ENCODE results near the gene PRPSAP1.

Gene PRPSAP1

GRCh38 chr17:76264425-76264754 lies 89.3 kb downstream of the PRPSAP1 start:
- H3K9ac ChIP-seq (ENCODE audit: low read length): no peak overlapping the region
- no peaks in the 10 kb centered on the region for H3K36me3 ChIP-seq (ENCODE audit: insufficient read depth, low read length)
- no peaks in the 10 kb centered on the region for H3K9me3 ChIP-seq (ENCODE audit: low read length)
- peaks cover 31% of the 10 kb centered on the region for H3K4me1 ChIP-seq (ENCODE audit: insufficient read depth, low read length)
- no peak overlapping the region for H3K4me3 ChIP-seq (ENCODE audit: low read depth in 1 of 2, low read length in 2 of 2)
- no peaks in the 10 kb centered on the region for H3K27me3 ChIP-seq (ENCODE audit: control insufficient read depth in 1 of 2, insufficient read depth in 2 of 2, low read length in 2 of 2)
- no peak overlapping the region for H3K27ac ChIP-seq (ENCODE audit: low read depth, low read length)

- H3K4me1 ChIP-seq (ENCODE audit: insufficient read depth, low read length): peaks cover 26% of the 10 kb centered on the region
- no peak overlapping the region for H3K9ac ChIP-seq (ENCODE audit: low read length)
- no peak overlapping the region for H3K4me3 ChIP-seq (ENCODE audit: low read depth in 1 of 2, low read length in 2 of 2)
- H3K9me3 ChIP-seq (ENCODE audit: low read length): no peaks in the 10 kb centered on the region
- H3K27me3 ChIP-seq (ENCODE audit: control insufficient read depth in 1 of 2, insufficient read depth in 2 of 2, low read length in 2 of 2): no peaks in the 10 kb centered on the region
- H3K36me3 ChIP-seq (ENCODE audit: insufficient read depth, low read length): no peaks in the 10 kb centered on the region
- H3K27ac ChIP-seq (ENCODE audit: low read depth, low read length): no peak overlapping the region
These were observed 89.8 kb downstream of the PRPSAP1 start for GRCh38 chr17:76263896-76264295.

- Histone ChIP-seq H3K9ac (ENCODE audit: low read length) (no peak overlapping the region), H3K27ac (ENCODE audit: low read depth, low read length) (no peak overlapping the region), H3K4me1 (ENCODE audit: insufficient read depth, low read length) (peaks cover 21% of the 10 kb centered on the region), H3K4me3 (ENCODE audit: low read depth in 1 of 2, low read length in 2 of 2) (no peak overlapping the region), H3K27me3 (ENCODE audit: control insufficient read depth in 1 of 2, insufficient read depth in 2 of 2, low read length in 2 of 2) (no peaks in the 10 kb centered on the region), H3K36me3 (ENCODE audit: insufficient read depth, low read length) (no peaks in the 10 kb centered on the region), H3K9me3 (ENCODE audit: low read length) (no peaks in the 10 kb centered on the region)
These were observed 90.9 kb downstream of the PRPSAP1 start for GRCh38 chr17:76262732-76263344.

GRCh38 chr17:76261421-76262215 lies 92.1 kb downstream of the PRPSAP1 start:
- Histone ChIP-seq H3K9ac (ENCODE audit: low read length) (no peak overlapping the region), H3K9me3 (ENCODE audit: low read length) (no peaks in the 10 kb centered on the region), H3K4me3 (ENCODE audit: low read depth in 1 of 2, low read length in 2 of 2) (no peak overlapping the region), H3K27me3 (ENCODE audit: control insufficient read depth in 1 of 2, insufficient read depth in 2 of 2, low read length in 2 of 2) (no peaks in the 10 kb centered on the region), H3K4me1 (ENCODE audit: insufficient read depth, low read length) (peaks cover 12% of the 10 kb centered on the region), H3K27ac (ENCODE audit: low read depth, low read length) (no peak overlapping the region), H3K36me3 (ENCODE audit: insufficient read depth, low read length) (no peaks in the 10 kb centered on the region)

- no peaks in the 10 kb centered on the region for H3K9me3 ChIP-seq (ENCODE audit: low read length)
- H3K9ac ChIP-seq (ENCODE audit: low read length): no peak overlapping the region
- H3K36me3 ChIP-seq (ENCODE audit: insufficient read depth, low read length): no peaks in the 10 kb centered on the region
- no peak overlapping the region for H3K4me3 ChIP-seq (ENCODE audit: low read depth in 1 of 2, low read length in 2 of 2)
- peaks cover 8% of the 10 kb centered on the region for H3K4me1 ChIP-seq (ENCODE audit: insufficient read depth, low read length)
- H3K27me3 ChIP-seq (ENCODE audit: control insufficient read depth in 1 of 2, insufficient read depth in 2 of 2, low read length in 2 of 2): no peaks in the 10 kb centered on the region
- no peak overlapping the region for H3K27ac ChIP-seq (ENCODE audit: low read depth, low read length)
These were observed 93.0 kb downstream of the PRPSAP1 start for GRCh38 chr17:76260669-76261068.

GRCh38 chr17:76260220-76260619 lies 93.5 kb downstream of the PRPSAP1 start:
- H3K9ac ChIP-seq (ENCODE audit: low read length): no peak overlapping the region
- H3K36me3 ChIP-seq (ENCODE audit: insufficient read depth, low read length): no peaks in the 10 kb centered on the region
- no peak overlapping the region for H3K27ac ChIP-seq (ENCODE audit: low read depth, low read length)
- H3K4me3 ChIP-seq (ENCODE audit: low read depth in 1 of 2, low read length in 2 of 2): no peak overlapping the region
- no peaks in the 10 kb centered on the region for H3K9me3 ChIP-seq (ENCODE audit: low read length)
- no peaks in the 10 kb centered on the region for H3K27me3 ChIP-seq (ENCODE audit: control insufficient read depth in 1 of 2, insufficient read depth in 2 of 2, low read length in 2 of 2)
- peaks cover 8% of the 10 kb centered on the region for H3K4me1 ChIP-seq (ENCODE audit: insufficient read depth, low read length)
